WTC11 (cell line): Measurements from ENCODE around the gene GABBR2. TPM values are rescaled to one million over a fixed set of nuclear protein-coding genes. Genes with fewer than 3 reads are reported as not detected.

ENCODE experiments used
- ATAC-seq: fragments of 200-7000 bp; cut with Tn5 transposase; 2 replicates; pipeline ENCODE4 v1.10.0; 2021; ENCODE audit warnings: mild to moderate bottlenecking, moderate library complexity
- CTCF ChIA-PET: fragments of 300-600 bp; sonication (Branson Sonifier 250); formaldehyde crosslinking; loops from one replicate; lab custom pipeline; 2021; ENCODE audit warnings: antibody characterized with exemption; lab: Charles Lee
- POLR2A ChIA-PET: fragments of 350-600 bp; sonication (Branson Sonifier 250); formaldehyde crosslinking; loops from one replicate; lab custom pipeline; 2021; ENCODE audit warnings: antibody characterized with exemption; lab: Charles Lee
- DNase-seq: peaks from one replicate; pipeline ENCODE4 v3.0.0; 2021; ENCODE audit warnings: low spot score
- H3K27ac Mint-ChIP-seq: 2 replicates; pipeline ENCODE4 v1.8.0; 2021; ENCODE audit warnings: mixed read lengths
- H3K27me3 Mint-ChIP-seq: 2 replicates; pipeline ENCODE4 v1.8.0; 2021; ENCODE audit warnings: low read depth, mild to moderate bottlenecking, moderate library complexity, mixed read lengths
- H3K36me3 Mint-ChIP-seq: 2 replicates; pipeline ENCODE4 v1.8.0; 2021; ENCODE audit warnings: mixed read lengths
- H3K4me1 Mint-ChIP-seq: 2 replicates; pipeline ENCODE4 v1.8.0; 2022; ENCODE audit warnings: mixed read lengths
- H3K4me3 Mint-ChIP-seq: 2 replicates; pipeline ENCODE4 v1.8.0; 2021; ENCODE audit warnings: mild to moderate bottlenecking, moderate library complexity, mixed read lengths
- H3K9me3 Mint-ChIP-seq: 2 replicates; pipeline ENCODE4 v1.8.0; 2021; ENCODE audit warnings: mixed read lengths
- CDX4 ChIP-seq: fragments of 250-450 bp; sonication (Bioruptor Pico); IDR thresholded peaks from 2 replicates; pipeline ENCODE4 v1.9.0; 2021; ENCODE audit warnings: moderate library complexity, mild to moderate bottlenecking, inconsistent platforms, borderline replicate concordance
- CREB1 ChIP-seq: sonication (generic); formaldehyde crosslinking; IDR thresholded peaks from 2 replicates; pipeline ENCODE4 v1.8.0; 2023; ENCODE audit warnings: mild to moderate bottlenecking, missing genetic modification reagents
- CTCF ChIP-seq: fragments of 200-600 bp; IDR thresholded peaks from 2 replicates; pipeline ENCODE4 v1.8.0; 2022; ENCODE audit warnings: antibody characterized with exemption
- EMX1 ChIP-seq: fragments of 250-450 bp; sonication (Bioruptor Pico); IDR thresholded peaks from 2 replicates; pipeline ENCODE4 v1.8.0; 2021; ENCODE audit warnings: mild to moderate bottlenecking
- ERG ChIP-seq: fragments of 250-450 bp; sonication (Bioruptor Pico); IDR thresholded peaks from 2 replicates; pipeline ENCODE4 v1.8.0; 2021; ENCODE audit warnings: mild to moderate bottlenecking
- FOXK1 ChIP-seq: sonication (generic); formaldehyde crosslinking; IDR thresholded peaks from 2 replicates; pipeline ENCODE4 v1.8.0; 2022; ENCODE audit warnings: mild to moderate bottlenecking, moderate library complexity, missing genetic modification reagents
- HMGA2 ChIP-seq: fragments of 250-450 bp; sonication (Bioruptor Pico); IDR thresholded peaks from 2 replicates; pipeline ENCODE4 v1.4.0; 2021; ENCODE audit warnings: mild to moderate bottlenecking, moderate library complexity
- NFE2L1 ChIP-seq: sonication (generic); formaldehyde crosslinking; IDR thresholded peaks from 2 replicates; pipeline ENCODE4 v1.8.1; 2023; ENCODE audit warnings: missing genetic modification reagents
- NFYB ChIP-seq: sonication (generic); formaldehyde crosslinking; conservative IDR thresholded peaks from 2 replicates; pipeline ENCODE4 v1.8.0; 2022; ENCODE audit warnings: low read depth, missing genetic modification reagents
- PREB ChIP-seq: sonication (generic); formaldehyde crosslinking; IDR thresholded peaks from 2 replicates; pipeline ENCODE4 v1.8.1; 2022; ENCODE audit warnings: mild to moderate bottlenecking, missing genetic modification reagents, moderate library complexity, borderline replicate concordance
- PRRX2 ChIP-seq: fragments of 250-450 bp; sonication (Bioruptor Pico); IDR thresholded peaks from 2 replicates; pipeline ENCODE4 v1.8.0; 2021; ENCODE audit warnings: mild to moderate bottlenecking
- SMAD4 ChIP-seq: sonication (generic); formaldehyde crosslinking; IDR thresholded peaks from 2 replicates; pipeline ENCODE4 v1.8.0; 2022; ENCODE audit warnings: mild to moderate bottlenecking, missing genetic modification reagents
- TEAD1 ChIP-seq: sonication (generic); formaldehyde crosslinking; IDR thresholded peaks from 2 replicates; pipeline ENCODE4 v1.8.0; 2022; ENCODE audit warnings: mild to moderate bottlenecking, missing genetic modification reagents
- ZNF219 ChIP-seq: sonication (generic); formaldehyde crosslinking; IDR thresholded peaks from 2 replicates; pipeline ENCODE4 v1.8.0; 2023; ENCODE audit warnings: missing genetic modification reagents, mild to moderate bottlenecking, borderline replicate concordance
- ZNF416 ChIP-seq: fragments of 250-450 bp; sonication (Bioruptor Pico); IDR thresholded peaks from 2 replicates; pipeline ENCODE4 v1.9.0; 2021; ENCODE audit warnings: mild to moderate bottlenecking, inconsistent platforms
- ZNF425 ChIP-seq: fragments of 250-450 bp; sonication (Bioruptor Pico); conservative IDR thresholded peaks from 2 replicates; pipeline ENCODE4 v1.9.0; 2021; ENCODE audit warnings: mild to moderate bottlenecking
- total RNA-seq: library from RNA; stranded (reverse); gene quantifications from 3 replicates; pipeline ENCODE4 v1.2.3, GENCODE V29; 2021

GABBR2 gene
- total RNA-seq, 1 experiment from 2014 or later, result 0.92 TPM

GRCh38 chr9:98413084-98413483 is 295.7 kb downstream of the GABBR2 start (continued):
- TF ChIP-seq CTCF, result no peak
- TF ChIP-seq PREB (CRISPR knock-in tag), result no peak
- TF ChIP-seq FOXK1, result no peak

- ChIA-PET CTCF (interaction anchor here (0.6 kb wide), 1 partner anchor 339 kb away, joined by 3 read pairs; no protein-coding TSS in a partner anchor), POLR2A (no interaction called here)
- H3K36me3 Mint-ChIP-seq, result no peaks in the 10 kb centered on the region
Measured at GRCh38 chr9:98412101-98412842, 296.5 kb downstream of the GABBR2 start.

GRCh38 chr9:98410185-98410697 is 298.5 kb downstream of the GABBR2 start:
- Mint-ChIP-seq H3K9me3 (peaks cover 6% of the 10 kb centered on the region), H3K36me3 (no peaks in the 10 kb centered on the region), H3K27me3 (no peaks in the 10 kb centered on the region; the same call in 1 of the 2 replicates), H3K4me3 (peak overlapping the region; percentile 47), H3K27ac (no peak overlapping the region), H3K4me1 (peaks cover 57% of the 10 kb centered on the region)
- TF ChIP-seq TEAD1 (CRISPR knock-in tag) (no peak), ZNF425 (CRISPR knock-in tag) (no peak), NFE2L1 (CRISPR knock-in tag) (no peak), CDX4 (CRISPR knock-in tag) (no peak), ERG (CRISPR knock-in tag) (no peak)
- DNase-seq (peak; percentile 53), ATAC-seq (peak; percentile 87)
- ChIA-PET POLR2A (no interaction called here), CTCF (interaction anchor here (0.5 to 2.0 kb wide), 15 partner anchors 8 to 967 kb away, joined by 3 to 14 read pairs (median 4); no protein-coding TSS in a partner anchor)

More at GRCh38 chr9:98412101-98412842, 296.5 kb downstream of the GABBR2 start:
- no peak overlapping the region for H3K27ac Mint-ChIP-seq
- ATAC-seq (no peak), DNase-seq (no peak)
- TF ChIP-seq ZNF219 (CRISPR knock-in tag) (no peak), PRRX2 (CRISPR knock-in tag) (no peak), NFYB (no peak), PREB (CRISPR knock-in tag) (no peak), SMAD4 (CRISPR knock-in tag) (no peak), CREB1 (no peak), ZNF416 (CRISPR knock-in tag) (no peak), CDX4 (CRISPR knock-in tag) (no peak), HMGA2 (CRISPR knock-in tag) (no peak), EMX1 (CRISPR knock-in tag) (no peak)
- no peak overlapping the region for H3K4me3 Mint-ChIP-seq
- H3K9me3 Mint-ChIP-seq, result peaks cover 16% of the 10 kb centered on the region
- H3K27me3 Mint-ChIP-seq, result no peaks in the 10 kb centered on the region; the same call in 1 of the 2 replicates
- peaks cover 64% of the 10 kb centered on the region for H3K4me1 Mint-ChIP-seq
